ENCODE results near the gene HARS1.
"Not testable (repeated sequence)": the region's sequence is repeated elsewhere in the genome, so short reads cannot be mapped to it uniquely, and the experiment has no call there.

The HARS1 gene, protein sequence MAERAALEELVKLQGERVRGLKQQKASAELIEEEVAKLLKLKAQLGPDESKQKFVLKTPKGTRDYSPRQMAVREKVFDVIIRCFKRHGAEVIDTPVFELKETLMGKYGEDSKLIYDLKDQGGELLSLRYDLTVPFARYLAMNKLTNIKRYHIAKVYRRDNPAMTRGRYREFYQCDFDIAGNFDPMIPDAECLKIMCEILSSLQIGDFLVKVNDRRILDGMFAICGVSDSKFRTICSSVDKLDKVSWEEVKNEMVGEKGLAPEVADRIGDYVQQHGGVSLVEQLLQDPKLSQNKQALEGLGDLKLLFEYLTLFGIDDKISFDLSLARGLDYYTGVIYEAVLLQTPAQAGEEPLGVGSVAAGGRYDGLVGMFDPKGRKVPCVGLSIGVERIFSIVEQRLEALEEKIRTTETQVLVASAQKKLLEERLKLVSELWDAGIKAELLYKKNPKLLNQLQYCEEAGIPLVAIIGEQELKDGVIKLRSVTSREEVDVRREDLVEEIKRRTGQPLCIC

DNA sequence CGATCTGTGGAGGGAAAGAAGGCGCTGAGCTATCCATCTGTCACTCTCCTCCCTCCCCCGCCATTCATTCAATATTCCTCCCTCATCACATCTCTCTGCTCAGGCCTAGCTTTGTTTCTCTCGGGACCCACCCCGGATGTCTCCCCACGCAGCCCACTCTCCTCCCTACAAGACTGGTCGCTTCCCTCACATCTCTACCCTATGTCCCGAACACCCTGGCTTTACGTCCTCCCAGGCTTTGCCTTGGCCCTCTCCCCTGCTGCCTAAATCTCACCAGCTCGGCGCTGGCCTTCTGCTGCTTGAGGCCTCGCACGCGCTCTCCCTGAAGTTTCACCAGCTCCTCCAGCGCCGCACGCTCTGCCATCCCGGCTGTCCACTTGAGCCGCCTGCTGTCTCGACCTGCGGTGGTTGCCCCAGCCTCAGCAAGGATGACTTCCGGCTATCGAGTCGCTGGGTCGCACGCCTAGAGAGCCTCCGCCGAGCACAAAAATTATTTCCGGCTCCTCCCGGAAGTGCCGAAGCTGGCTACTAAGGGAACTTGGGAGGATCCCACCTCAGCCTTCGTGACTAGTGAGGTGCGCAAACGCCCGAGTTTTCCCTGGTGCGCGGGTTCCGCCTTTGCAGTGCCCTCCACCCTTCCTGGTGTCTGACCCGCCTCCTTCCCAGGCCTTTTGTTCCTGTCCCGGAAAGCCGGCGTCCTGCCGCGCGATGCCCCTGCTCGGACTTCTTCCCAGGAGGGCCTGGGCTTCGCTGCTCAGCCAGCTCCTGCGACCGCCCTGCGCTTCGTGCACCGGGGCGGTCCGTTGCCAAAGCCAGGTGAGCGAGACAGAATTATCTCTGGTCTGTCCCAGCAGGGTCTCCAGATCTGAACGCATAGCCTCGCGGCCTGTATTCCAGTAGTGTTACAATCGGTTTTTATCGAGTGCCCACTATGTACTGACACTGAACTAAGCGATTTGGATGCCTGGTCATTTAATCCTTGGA is at the start of gene HARS1, which contains the start of gene HARS2:
HARS1 (minus strand) TSS at position 430 of the 984 bp plus-strand sequence; CDS start at position 364, 66 bp downstream.
HARS2 (plus strand) TSS at position 515 of the 984 bp plus-strand sequence; CDS start at position 709, 194 bp downstream.
- DNase-seq, result peak; percentile 88

DNA sequence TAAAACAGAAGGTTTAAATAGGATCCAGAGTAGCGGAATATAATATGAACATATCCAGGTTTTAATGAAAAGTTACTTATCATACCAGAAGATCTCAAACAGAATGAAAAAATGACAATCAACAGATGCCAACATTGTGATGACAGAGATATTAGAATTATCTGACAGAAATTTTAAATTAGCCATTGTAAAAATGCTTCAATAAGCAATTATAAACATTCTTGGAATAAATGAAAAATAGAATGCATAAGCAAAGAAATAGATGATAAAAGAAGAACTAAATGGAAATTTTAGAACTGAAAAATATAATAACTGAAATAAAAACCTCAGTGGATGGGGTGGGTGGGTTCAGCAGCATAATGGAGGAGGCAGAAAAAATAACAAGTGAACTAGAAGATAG is 46.3 kb upstream of the HARS1 start:
- DNase-seq, result no peak

GRCh38 chr5:140734354-140734753 is 43.2 kb upstream of the HARS1 start:
- no peak for DNase-seq

DNA sequence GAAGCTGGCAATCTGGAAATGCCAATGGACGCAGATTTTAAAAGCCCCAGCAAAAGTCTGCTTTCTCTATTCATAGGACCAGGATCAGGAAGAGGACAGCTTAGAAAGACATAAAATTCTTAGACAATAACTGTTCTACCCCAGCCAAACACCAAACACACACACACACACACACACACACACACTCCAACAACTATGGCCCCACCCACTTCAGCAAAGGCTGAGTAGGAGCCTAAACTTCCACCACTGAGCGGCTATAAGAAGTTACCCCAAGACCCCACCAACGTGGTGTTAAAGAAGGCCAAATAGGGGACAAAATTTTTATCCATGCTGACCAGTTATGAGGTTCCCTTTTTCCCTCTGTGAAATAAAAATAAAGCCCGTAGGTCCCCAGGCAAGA is 41.9 kb upstream of the HARS1 start:
- no peak for DNase-seq

DNA sequence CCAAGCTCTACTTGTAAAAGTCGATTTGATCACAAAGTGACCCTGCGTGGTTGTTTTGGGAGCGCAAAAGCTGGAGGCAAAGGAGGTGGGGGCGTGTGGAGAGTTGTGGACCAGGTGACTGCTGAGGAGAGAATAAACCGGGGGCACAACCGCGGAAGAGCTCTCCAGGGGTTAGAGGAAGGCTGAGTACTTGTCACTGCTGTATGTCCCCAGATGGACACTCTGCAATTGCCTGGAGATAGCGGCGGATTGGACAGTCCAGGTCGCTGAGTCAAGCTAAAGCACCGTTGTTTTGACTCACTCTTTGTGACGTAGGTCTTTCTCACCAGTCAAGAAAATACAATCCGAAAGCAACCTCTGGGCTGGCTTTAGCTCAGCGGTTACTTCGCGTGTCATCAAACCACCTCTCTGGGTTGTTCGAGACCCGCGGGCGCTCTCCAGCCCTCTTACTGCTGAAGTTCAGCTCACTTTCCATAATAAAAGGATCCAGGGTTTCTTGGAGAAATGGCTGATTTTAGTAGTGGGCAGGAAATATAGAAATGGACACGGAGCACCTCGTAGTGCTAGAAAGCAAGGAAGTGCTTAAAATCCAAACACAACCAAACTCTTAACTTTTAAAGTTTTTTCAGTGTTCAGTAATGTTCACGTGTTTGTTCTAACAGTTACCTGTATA is 34.8 kb upstream of the HARS1 start:
- peak; percentile 90 for DNase-seq

DNA sequence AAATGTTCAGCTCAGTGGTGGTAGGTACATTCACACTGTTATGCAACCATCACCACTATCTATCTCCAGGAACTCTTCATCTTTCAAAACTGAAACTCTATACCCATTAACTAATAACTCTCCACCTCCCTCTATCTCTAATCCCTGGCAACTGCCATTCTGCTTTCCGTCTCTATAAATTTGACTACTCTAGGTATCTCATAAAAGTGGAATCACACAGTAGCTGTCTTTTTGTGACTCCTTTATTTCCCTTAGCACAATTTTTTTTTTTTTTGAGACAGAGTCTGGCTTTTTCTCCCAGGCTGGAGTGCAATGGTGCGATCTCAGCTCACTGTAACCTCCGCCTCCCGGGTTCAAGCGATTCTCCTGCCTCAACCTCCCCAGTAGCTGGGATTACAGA is 30.2 kb upstream of the HARS1 start:
- not testable (repeated sequence) for DNase-seq

DNA sequence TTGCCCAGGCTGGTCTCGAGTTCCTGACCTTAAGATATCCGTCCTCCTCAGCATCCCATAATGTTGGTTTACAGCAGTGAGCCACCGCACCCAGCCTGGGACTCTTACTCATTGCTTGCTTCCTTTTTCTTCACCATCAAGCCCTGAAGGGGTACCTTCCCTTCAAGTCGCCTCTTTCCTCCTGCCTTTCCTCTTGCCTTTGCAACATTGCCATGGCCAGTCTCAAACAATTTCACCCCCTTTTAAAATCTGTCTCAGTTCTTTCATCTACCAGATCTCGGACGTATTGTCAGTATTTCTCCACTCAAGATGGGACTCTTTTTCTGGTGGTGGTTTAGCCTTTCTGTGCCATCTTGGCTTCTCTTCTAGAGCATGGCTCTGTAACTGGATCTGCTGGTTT is 29.6 kb upstream of the HARS1 start:
- not testable (repeated sequence) for DNase-seq

- DNase-seq, result no peak
Measured at GRCh38 chr5:140718266-140718592, 27.1 kb upstream of the HARS1 start.

DNA sequence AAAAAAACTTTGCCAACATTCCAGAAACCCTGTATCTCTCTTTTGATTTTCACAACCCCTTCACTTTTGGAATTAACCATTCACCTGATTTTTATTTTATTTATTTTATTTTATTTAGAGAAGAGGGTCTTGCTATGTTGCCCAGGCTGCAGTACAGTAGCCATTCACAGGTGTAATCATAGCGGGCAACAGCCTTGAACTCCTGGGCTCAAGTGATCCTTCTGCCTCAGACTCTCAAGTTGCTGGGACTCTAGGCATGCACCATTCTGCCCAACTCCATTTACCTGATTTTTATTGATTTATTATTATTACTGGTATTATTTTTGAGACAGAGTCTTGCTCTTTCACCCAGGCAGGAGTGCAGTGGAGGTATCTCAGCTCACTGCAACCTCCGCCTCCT is 25.1 kb upstream of the HARS1 start:
- DNase-seq, result not testable (repeated sequence)

DNA sequence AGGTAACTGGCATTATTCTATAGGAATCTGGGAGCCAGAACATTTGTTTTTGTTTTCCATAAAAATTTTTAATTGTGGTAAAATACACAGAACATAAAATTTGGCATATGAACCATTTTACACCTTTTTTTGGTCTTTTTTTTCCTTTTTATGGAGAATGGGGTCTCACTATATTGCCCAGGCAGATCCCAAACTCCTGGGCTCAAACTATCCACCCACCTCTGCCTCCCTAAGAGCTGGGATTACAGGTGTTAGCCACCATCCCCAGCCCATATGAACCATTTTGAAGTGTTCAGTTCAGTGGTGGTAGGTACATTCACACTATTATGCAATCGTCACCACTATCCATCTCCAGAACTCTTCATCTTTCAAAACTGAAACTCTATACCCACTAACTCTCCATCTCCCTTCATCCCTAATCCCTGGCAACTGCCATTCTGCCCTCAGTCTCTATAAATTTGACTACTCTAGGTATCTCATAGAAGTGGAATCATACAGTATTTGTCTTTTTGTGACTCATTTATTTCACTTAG is 22.5 kb upstream of the HARS1 start:
- DNase-seq, result no peak

GRCh38 chr5:140711794-140712193 is 20.6 kb upstream of the HARS1 start:
- no peak for DNase-seq

- peak; percentile 80 for DNase-seq
Measured at GRCh38 chr5:140710899-140711552, 19.9 kb upstream of the HARS1 start.

DNA sequence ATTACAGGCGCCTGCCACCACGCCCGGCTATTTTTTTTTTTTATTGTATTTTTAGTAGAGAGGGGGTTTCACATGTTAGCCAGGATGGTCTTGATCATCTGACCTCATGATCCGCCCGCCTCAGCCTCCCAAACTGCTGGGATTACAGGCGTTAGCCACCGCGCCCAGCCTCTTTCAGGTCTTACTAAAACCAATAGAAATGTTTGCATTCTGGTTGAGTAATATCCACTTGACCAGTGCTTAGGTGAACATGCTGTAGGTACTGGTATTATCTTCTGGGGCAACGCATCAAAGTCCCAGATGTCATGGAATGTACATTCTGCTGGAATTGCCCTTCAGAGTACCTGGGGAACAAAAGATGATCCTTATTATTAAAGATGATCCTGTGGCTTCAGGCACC is 17.6 kb upstream of the HARS1 start:
- DNase-seq, result not testable (repeated sequence)

DNA sequence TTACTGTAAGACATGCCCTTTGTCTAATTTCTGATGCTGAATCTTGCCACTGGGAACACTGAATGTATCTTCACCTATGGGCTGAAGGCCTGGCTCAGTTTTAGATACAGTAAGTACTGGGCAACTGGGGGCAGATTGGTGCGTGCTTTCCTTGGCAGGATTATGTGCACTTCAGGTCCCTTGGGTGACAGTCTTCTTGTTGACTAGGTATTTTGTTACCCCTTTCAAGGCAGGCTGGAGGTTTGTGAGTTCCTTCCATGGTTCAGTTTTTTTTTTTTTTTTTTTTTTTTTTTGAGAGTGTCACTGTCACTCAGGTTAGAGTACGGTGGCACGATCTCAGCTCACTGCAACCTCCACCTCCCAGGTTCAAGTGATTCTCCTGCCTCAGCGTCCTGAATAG is 16.6 kb upstream of the HARS1 start:
- no peak for DNase-seq

DNA sequence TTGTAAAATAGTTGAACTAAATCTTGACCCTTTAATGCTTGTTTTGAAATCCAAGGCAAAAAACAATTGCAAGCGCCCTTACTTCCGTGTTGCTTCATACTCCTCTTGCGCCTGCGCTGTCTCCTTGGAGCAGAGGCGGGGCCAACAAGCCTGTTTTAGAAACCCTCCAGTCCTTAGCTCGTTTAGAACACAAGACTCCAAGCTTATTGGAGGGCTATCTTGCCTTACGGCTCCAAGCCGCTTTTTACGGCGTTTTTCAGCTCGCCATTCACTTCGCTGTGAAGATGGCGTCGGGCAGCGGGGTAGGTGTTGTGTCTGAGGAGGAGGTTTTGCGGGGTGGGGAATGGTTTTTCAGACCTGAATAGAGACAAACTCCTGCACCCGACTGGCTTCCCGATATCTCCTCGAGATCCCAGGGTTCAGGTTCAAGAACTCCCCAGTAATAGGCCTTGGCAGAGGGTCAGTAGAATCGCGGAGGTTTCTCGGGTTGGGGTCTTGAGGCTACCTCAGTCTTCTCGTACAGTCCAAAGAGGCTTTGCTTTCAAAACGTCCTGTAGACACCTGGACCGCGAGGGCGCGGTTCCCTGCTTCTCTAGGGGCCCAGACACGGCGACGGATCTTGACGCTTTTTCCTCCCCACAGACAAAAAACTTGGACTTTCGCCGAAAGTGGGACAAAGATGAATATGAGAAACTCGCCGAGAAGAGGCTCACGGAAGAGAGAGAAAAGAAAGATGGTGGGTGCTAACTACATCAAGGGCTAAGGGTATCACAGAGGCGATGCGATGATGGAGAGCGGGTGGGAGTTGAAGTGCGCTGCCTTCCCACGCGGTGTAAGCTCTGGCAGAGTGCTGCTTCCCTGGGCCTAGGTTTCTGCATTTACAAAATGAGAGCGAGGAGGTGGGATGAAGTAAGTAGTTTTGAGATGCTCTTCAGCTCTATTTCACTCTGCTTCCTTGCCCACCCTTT is 9.3 kb upstream of the HARS1 start, which contains the start of gene ZMAT2:
ZMAT2 (plus strand) TSS at position 271 of the 968 bp plus-strand sequence; CDS start at position 285, 14 bp downstream.
- DNase-seq, result peak; percentile 96

- DNase-seq, result no peak
Measured at GRCh38 chr5:140696891-140697492, 5.8 kb upstream of the HARS1 start.

- no peak for DNase-seq
Measured at GRCh38 chr5:140694276-140694675, 3.1 kb upstream of the HARS1 start.

DNA sequence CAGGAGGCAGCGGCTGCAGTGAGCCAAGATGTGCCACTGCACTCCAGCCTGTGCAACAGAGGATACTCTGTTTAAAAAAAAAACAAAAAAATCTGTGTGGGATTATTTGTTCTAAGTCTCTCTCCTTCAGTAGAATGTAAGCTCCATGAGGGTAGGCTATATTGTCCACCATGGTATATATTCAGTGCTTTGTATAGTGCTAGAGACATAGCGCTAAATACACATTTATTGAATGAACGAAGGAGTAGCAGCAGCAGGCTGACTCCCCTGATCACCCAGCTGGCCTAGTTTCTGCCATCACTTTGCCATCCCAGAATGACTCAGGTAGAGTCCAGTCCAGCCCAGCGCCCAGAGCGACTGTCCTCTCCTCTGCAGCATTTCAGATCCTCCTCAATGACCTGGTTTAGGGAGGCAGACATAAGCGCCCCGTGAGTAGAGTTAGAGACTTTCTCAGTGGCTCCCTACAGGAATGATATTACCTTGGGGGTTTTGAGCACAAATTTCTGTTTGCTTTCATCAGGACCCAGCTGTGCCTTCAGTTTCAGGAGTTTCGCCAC is 716 bp downstream of the HARS1 start:
- no peak for DNase-seq

DNA sequence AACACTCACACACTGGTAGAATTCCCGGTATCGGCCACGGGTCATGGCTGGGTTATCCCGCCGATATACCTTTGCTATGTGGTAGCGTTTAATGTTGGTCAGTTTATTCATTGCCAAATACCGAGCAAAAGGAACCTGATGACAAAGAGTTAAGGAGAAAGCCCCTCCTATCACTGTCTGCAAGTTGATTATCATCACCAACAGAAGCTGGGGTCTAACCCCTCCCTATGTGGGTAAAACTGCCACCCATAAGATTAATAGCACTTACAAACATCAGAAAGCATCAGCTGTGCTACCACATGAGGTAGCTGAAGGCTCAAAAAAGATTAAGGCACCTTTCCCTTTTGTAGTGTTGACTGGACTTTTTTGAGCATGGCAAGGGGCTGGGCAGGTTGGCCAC is 12.2 kb downstream of the HARS1 start:
- no peak for DNase-seq

GRCh38 chr5:140677947-140678346 is 13.2 kb downstream of the HARS1 start:
- no peak for DNase-seq
